Middle frontal gyrus (tissue), 1 donor: ENCODE data around the gene DAB2IP.
"Not testable (repeated sequence)": the region's sequence is repeated elsewhere in the genome, so short reads cannot be mapped to it uniquely, and the experiment has no call there.

Experiments
- DNase-seq: peaks from one replicate; pipeline ENCODE4 v3.0.0-alpha.2; 2015; ENCODE audit warnings: low spot score; ENCODE audit errors: extremely low spot score

DAB2IP gene

GRCh38 chr9:121651295-121652020 is at the start of gene DAB2IP:
DAB2IP (plus strand) TSS chr9:121651634; CDS start chr9:121651776, 142 bp downstream.
- DNase-seq: no peak

DNA sequence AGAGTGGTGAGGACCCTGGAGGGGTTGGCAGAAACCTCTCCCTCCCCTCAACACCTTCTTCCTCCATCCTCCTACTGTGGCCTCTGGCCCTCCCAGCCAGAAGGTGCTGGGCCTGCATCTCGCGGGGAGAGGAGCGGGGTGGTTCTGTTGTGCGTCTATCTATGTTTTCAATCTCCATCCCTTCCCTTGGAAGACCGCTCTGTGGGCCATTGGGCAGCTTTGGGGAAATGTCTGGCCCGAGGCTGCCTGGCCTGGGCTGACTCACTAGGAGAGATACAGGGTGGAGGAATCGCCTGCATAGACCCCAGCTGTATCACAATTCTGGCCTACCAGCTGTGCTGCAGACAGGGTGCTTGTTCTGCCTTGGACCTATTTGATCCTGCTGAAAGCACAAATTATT is 48.4 kb upstream of the DAB2IP start:
- no peak for DNase-seq

DNA sequence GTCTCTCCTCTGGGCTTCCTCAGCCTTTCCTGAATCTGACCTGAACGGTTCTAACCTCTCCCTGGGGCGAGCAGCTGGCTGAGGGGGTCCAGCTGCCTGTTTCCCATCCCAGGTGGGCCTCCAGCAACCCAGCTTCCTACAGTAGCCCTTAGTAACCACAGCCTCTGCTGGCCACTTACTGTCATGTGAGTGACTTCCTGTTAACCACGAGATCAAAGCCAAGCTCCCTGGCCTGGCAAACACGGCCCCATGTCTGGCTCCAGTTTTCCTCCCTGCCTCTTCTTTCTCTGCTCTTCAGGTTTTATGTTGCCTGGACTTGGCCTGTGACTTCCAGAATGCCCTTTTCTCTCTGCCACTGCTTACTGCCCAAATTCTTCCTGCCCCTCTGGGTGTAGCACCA is 47.2 kb upstream of the DAB2IP start:
- no peak for DNase-seq

- no peak for DNase-seq
These were observed 46.8 kb upstream of the DAB2IP start for GRCh38 chr9:121604654-121605053.

DNA sequence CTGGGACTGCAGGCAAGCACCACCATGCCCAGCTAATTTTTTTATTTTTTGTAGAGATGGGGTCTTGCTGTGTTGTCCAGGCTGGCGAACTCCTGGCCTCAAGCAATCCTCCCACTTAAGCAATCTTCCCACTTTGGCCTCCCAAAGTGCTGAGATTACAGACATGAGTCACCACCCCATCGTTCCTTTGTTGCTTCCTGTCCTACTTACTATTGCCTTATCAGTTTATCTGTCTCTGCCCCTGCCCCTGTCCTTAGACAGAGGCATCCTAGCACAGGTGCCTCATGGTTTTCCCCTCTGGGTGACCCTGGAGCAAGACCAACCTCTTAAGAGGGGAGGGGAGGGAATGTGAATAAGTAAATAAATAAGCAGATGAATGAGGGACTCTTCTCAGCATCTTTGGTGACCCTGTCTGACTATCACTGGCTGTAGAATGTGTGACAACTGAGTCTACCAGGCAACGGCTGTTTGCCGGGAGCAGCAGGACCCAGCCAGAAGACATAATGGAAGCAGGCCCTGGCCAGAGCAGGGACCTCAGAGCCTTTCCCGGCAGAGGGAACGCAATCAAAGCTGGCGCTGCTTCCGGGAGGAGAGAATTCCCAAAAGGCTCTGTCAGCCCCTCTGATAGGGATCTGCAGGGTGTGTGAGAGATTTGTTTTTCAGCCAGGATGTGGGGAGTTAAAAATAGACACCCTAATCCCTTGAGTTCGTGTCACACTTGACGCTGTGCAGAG is 43.8 kb upstream of the DAB2IP start:
- DNase-seq: no peak

- no peak for DNase-seq
These were observed 43.1 kb upstream of the DAB2IP start for GRCh38 chr9:121608168-121608853.

- no peak for DNase-seq
These were observed 41.4 kb upstream of the DAB2IP start for GRCh38 chr9:121609822-121610637.

DNA sequence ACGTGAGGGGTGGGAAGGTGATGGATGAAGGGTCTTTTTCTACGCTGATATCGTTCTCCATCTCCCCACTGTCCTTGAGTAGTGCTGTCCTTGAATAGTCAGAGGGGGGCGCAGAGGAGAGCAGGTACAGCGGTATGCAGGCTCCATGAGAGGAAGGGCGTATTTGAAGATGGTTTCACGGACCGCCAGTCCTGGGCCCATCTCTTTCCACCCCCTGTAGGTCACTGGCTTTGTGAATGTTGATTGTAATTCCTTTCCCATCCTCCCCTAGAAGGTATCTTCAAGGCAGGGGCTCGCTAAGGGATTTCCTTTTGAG is 40.8 kb upstream of the DAB2IP start:
- DNase-seq: no peak

- DNase-seq: no peak
These were observed 38.9 kb upstream of the DAB2IP start for GRCh38 chr9:121612511-121612998.

- no peak for DNase-seq
These were observed 38.3 kb upstream of the DAB2IP start for GRCh38 chr9:121613009-121613752.

DNA sequence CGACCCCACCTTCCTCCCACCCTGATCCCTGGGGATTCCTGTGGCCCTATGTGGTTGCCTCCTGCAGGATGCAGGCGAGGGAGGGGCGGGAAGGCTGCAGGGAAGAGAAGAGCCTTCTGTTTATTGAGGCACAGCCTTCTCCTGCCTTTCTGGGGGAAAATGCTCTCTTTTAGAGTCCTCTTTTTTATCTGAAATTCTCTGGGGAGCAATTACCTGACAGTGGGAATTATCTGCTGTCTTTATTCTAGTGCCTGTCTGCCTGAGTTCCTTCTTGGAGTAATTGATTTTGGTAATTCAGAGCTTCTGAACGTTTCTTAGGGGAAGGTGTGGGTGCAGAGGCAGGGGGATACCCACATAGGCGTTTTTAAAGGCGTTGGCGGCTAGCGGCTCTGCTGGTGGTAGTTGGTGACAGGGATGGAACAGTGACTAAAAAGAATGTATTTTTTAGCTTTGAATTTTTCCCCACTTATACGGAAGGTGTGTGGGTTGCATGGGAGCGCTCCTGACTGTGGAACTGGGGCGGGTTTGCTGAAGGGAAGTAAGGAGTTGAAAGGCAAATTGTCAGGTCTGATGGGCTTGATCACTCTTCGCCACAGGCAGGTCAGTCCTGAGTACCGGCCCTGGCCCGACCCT is 35.2 kb upstream of the DAB2IP start:
- DNase-seq: no peak

DNA sequence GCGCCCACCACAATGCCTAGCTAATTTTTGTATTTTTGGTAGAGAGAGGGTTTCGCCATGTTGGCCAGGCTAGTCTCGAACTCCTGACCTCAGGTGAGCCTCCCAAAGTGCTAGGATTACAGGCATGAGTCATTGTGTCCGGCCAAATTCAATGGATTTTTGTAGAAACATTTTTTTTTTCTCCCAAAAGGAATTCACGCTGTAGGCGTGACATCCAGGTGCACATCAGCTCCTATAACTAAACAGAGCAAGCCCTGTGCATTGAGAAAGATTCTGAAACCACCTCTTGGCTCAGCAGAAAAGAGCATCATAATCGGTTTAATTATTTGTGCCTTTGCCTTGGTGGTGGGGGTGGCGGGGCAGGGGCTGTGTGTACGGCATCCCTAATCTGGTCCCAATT is 32.9 kb upstream of the DAB2IP start:
- DNase-seq: no peak

- not testable (repeated sequence) for DNase-seq
These were observed 32.5 kb upstream of the DAB2IP start for GRCh38 chr9:121618910-121619309.

- DNase-seq: no peak
These were observed 31.7 kb upstream of the DAB2IP start for GRCh38 chr9:121619545-121620324.

GRCh38 chr9:121620325-121620673 is 31.1 kb upstream of the DAB2IP start:
- no peak for DNase-seq

DNA sequence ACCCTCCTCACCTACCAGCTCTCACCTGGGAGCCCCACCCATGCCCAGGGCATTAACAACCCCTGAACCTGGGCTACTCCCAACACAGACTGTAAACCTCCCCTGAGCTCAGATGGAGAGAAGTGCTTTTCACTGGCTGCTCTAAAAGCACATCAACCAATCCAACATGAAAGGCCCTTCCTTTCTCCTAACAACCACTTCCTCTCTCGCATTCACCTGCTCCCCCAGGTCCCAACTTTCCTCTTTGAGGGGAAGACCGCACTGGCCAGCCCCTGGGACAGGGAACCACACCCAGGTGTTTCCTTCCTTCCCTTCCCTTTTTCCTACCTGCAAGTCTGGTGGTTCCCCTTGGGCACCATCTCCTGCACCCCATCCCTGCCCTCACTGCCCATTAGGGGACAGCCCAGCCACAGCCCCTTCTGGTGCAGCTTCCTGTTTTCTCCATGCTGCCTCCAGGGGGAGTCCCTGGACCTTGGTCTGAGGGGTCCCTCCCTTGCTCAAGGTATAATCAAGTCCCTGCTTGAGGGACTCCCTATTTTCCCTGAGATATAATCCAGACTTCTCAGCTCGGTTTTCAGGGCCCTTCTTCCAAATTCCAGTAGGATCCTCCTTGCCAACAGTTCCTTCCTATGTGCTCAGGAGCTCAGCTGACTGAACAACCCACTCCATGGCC is 30.5 kb upstream of the DAB2IP start:
- DNase-seq: no peak

GRCh38 chr9:121622387-121623203 is 28.8 kb upstream of the DAB2IP start:
- no peak for DNase-seq

DNA sequence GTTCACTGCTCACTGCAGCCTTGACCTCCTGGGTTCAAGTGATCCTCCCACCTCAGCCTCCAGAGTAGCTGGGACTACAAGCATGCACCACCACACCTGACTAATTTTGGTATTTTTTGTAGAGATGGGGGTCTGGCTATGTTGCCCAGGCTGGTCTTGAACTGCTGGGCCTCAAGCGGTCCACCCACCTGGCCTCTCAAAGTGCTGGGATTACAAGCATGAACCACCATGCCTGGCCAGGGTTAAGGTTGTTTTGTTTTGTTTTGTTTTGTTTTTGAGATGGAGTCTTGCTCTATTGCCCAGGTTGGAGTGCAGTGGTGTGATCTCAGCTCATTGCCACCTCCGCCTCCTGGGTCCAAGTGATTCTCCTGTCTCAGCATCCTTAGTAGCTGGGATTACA is 28.0 kb upstream of the DAB2IP start:
- DNase-seq: not testable (repeated sequence)
